Measurements from ENCODE around the gene C1orf122. TPM values are rescaled to one million over a fixed set of nuclear protein-coding genes. Genes with fewer than 3 reads are reported as not detected.

C1orf122 gene
- total RNA-seq, 1 donor from 2014 or later: 22.8 TPM

DNA sequence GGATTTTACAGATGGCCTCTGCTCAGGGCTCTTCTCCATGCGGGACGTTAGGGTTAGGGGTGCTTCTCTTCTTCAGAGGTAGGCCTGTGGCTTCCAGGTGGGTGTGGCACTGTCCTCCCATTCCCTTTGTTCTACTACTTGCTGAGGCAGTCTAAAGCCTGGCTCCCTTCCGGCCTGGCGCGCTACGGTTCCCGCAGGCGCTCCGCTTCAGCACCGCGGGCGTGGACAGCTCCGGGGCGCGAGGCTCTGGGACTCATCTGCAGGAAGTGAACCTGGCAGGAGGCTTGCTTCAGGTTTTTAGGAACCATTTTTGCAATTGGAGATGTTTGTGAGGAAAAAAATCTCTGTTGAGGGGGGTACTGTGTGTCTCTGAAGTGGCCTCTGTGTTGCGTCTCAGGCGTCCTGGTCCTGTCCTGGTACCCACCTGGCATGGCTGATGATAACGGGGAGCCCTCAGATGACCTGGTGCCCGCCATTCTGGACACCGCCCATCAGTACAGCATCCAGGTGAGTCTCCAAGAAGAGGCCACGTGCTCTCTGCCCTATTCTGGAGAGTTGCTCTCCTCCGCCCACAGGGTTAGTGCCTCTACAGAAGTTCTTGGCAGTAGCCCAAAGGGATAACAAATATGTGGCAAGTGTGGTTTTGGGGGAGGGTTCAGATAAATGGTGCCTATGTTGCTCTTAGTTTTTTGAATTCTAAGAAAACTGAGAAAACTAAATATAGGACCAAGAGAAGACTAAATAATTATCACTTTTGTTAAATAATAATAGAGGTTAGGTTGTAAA lies 12.1 kb upstream of the C1orf122 start:
- Histone ChIP-seq H3K27ac (no peak overlapping the region), H3K9me3 (no peaks in the 10 kb centered on the region), H3K27me3 (ENCODE audit: low read depth) (peaks cover 3% of the 10 kb centered on the region), H3K4me1 (peaks cover 20% of the 10 kb centered on the region), H3K4me3 (peak overlapping the region; percentile 62), H3K36me3 (peaks cover 12% of the 10 kb centered on the region)
- intact Hi-C loops (cut with DNase I): no loop called here
- ATAC-seq: peak; percentile 54 to 64
- TF ChIP-seq, protein P1, sequence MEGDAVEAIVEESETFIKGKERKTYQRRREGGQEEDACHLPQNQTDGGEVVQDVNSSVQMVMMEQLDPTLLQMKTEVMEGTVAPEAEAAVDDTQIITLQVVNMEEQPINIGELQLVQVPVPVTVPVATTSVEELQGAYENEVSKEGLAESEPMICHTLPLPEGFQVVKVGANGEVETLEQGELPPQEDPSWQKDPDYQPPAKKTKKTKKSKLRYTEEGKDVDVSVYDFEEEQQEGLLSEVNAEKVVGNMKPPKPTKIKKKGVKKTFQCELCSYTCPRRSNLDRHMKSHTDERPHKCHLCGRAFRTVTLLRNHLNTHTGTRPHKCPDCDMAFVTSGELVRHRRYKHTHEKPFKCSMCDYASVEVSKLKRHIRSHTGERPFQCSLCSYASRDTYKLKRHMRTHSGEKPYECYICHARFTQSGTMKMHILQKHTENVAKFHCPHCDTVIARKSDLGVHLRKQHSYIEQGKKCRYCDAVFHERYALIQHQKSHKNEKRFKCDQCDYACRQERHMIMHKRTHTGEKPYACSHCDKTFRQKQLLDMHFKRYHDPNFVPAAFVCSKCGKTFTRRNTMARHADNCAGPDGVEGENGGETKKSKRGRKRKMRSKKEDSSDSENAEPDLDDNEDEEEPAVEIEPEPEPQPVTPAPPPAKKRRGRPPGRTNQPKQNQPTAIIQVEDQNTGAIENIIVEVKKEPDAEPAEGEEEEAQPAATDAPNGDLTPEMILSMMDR (IDR thresholded peaks at IDR 0.05): no peak
- peak; percentile 65 for DNase-seq

DNA sequence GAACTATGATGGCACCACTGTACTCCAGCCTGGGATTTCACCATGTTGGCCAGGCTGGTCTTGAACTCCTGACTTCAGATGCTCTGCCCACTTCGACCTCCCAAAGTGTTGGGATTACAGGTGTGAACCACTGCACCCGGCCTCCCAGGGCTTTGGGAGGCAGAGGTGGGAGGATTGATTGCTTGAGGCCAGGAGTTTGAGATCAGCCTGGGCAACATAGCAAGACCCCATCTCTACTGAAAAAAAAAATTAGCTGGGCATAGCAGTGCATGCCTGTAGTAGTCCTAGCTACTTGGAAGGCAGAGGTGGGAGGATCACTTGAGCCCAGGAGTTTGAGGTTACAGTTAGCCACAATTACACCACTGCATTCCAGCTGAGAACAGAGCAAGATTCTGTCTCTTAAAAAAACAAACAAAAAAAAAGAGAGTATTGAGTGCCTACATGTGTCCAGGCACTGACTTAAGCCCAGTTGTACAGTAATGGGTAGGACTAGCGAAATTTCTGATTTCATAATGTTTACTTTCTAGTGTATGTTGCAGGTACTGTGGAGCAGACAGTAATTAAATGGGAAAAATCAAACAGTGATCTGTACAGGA lies 9.7 kb upstream of the C1orf122 start:
- TF ChIP-seq, protein P1 (IDR thresholded peaks at IDR 0.05): no peak
- intact Hi-C loops (cut with DNase I): no loop called here
- no peak overlapping the region for H3K4me3 ChIP-seq
- peaks cover 31% of the 10 kb centered on the region for H3K36me3 ChIP-seq
- ATAC-seq (no peak), DNase-seq (no peak)
- H3K27me3 ChIP-seq (ENCODE audit: low read depth): peaks cover 3% of the 10 kb centered on the region
- no peaks in the 10 kb centered on the region for H3K9me3 ChIP-seq
- H3K27ac ChIP-seq: no peak overlapping the region
- H3K4me1 ChIP-seq: peaks cover 20% of the 10 kb centered on the region

DNA sequence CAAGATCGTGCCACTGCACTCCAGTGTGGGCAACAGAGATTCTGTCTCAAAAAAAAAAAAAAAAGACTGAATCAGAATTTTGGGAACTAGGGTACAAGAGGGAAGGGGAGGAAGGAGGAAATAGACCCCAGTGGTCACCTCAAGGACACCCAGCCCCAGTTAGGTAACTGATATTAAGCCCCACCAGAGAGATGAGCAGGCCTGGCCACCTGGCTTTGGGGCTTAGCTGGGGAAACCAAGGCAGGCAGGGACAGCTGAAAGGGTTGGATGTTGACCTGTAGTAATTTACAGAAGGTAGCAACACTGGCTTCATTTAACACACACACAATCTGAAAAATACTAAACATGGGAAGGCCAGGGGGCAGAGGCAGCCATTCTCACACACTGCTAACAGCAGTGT lies 5.2 kb upstream of the C1orf122 start:
- ATAC-seq: no peak
- H3K4me1 ChIP-seq: peaks cover 13% of the 10 kb centered on the region
- H3K9me3 ChIP-seq: no peaks in the 10 kb centered on the region
- DNase-seq: no peak
- H3K4me3 ChIP-seq: no peak overlapping the region
- H3K27ac ChIP-seq: no peak overlapping the region
- TF ChIP-seq, protein P1 (IDR thresholded peaks at IDR 0.05): no peak
- peaks cover 72% of the 10 kb centered on the region for H3K36me3 ChIP-seq
- intact Hi-C loops (cut with DNase I): no loop called here
- no peaks in the 10 kb centered on the region for H3K27me3 ChIP-seq (ENCODE audit: low read depth)

DNA sequence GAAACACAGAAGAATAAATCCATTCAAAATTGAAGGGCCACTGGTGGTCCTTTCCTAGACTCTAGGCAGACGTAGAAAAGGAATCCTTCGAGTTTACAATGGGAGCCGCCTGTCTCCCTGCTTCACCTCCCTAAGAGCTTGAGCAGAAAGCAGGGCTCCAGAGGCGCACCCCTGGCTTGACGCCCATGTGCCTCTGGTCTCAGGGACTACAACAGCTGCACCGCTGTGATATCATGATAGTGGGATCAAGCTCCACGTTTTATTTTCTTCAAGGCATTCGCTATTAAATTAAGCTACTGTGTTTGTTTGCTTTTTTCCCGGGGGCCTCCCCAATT lies 403 bp upstream of the C1orf122 start:
- TF ChIP-seq, protein P1 (IDR thresholded peaks at IDR 0.05): no peak
- H3K9me3 ChIP-seq: no peaks in the 10 kb centered on the region
- H3K36me3 ChIP-seq: peaks cover 48% of the 10 kb centered on the region
- intact Hi-C loops (cut with DNase I): no loop called here
- H3K27me3 ChIP-seq (ENCODE audit: low read depth): no peaks in the 10 kb centered on the region
- peak overlapping the region; percentile 93 for H3K27ac ChIP-seq
- DNase-seq (no peak), ATAC-seq (no peak)
- H3K4me3 ChIP-seq: peak overlapping the region; percentile 93
- H3K4me1 ChIP-seq: peaks cover 27% of the 10 kb centered on the region

DNA sequence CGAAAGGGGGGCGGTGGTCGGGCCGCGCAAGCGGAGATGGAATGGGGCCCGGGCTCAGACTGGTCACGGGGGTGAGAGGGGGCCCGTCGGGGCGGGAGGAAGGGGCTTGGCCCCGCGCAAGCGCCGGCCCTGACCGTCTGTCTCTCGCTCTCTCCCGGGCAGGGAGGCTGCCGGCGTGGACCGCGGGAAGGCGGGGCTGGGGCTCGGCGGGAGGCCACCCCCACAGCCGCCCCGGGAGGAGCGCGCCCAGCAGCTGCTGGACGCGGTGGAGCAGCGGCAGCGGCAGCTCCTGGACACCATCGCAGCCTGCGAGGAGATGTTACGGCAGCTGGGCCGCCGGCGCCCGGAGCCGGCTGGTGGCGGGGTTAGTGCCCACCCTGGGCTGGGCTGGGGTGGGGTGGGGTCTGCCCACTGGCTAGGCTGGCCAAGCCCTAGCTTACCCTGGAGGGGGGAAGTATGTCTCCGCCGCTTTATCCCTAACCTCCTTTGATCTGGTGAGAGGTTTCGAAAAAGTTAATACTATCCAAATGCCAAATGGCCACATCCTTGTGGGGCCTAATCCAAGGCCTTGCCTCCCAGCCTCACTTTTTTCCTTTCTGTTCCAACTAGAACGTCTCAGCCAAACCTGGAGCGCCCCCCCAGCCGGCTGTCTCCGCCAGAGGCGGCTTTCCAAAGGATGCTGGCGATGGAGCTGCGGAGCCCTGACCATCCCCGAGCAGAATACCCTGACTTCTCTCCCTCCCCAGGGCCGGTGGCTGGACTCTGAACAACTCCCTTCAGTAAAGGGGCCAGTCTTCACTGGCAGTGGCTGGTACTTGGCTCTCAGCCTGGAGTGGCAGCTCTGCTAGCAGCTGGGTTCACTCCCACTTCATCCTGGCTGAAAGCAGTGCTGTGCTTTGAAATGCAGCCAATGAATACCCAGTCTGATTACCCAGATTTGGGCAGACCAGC lies 1.1 kb downstream of the C1orf122 start:
- Histone ChIP-seq H3K4me3 (peak overlapping the region; percentile 93), H3K36me3 (peaks cover 33% of the 10 kb centered on the region), H3K27me3 (ENCODE audit: low read depth) (no peaks in the 10 kb centered on the region), H3K4me1 (peaks cover 27% of the 10 kb centered on the region), H3K9me3 (no peaks in the 10 kb centered on the region), H3K27ac (peak overlapping the region; percentile 93)
- ATAC-seq: peak; percentile 90 to 91
- TF ChIP-seq, protein P1 (IDR thresholded peaks at IDR 0.05): no peak
- DNase-seq: peak; percentile 54
- intact Hi-C loops (cut with DNase I): no loop called here

All from lower lobe of right lung (tissue), 2 donors.